NCI-H2227 (cell line): ENCODE results near the gene TXLNG.

Experiments
- DNase-seq: peaks from one replicate; lab custom pipeline; 2025; ENCODE audit not compliant: unreplicated experiment; lab: John Stamatoyannopoulos, UW

TXLNG gene

GRCh38 chrX:16785247-16786138 lies 773 bp upstream of the TXLNG start:
- peak; percentile 55 for DNase-seq

DNA sequence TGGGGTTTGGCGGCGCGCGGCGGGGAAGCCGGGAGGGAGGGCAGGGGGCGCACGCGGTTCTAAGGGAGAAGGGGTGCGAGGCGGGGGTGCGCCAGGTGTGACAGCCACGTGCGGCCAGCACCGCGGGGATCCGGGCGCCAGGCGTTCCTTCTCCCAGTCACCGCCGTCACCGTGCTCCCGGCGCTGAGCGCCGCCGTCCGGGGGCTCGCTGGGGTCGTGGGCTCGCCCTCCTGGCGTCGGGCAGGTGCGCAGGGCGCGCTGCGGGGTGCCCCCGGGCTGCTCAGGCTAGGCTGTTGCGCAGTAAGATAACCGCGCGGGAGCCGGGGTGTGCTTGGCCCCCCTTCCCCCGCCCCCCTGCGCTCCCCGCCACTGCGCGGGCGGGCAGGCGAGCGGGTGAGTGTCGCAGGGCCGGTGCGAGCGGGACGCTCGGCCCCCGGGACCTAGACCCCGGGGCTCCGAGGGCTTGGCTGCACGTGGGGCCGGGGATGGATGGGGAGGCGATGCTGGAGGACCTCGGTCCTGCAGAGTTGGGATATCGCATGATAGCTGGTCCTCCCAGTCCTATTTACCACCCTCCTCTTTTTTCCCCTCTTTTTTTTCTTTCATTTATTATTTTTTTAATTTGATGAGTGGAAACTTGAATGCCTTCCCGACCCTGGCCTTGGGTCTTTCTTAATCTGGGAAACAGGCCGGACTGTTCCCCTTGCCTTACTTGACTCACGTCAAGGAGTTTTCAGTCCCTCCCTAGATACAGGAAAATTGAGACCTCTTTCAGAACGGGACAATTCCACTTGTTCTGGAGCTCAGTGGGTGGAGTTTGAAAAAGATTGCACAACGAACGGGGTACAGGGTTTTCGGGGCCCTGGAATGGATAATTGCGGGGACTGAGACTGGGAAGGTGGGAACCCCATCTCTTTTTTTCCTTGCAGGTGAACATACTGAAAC lies 797 bp downstream of the TXLNG start:
- DNase-seq: peak; percentile 53

DNA sequence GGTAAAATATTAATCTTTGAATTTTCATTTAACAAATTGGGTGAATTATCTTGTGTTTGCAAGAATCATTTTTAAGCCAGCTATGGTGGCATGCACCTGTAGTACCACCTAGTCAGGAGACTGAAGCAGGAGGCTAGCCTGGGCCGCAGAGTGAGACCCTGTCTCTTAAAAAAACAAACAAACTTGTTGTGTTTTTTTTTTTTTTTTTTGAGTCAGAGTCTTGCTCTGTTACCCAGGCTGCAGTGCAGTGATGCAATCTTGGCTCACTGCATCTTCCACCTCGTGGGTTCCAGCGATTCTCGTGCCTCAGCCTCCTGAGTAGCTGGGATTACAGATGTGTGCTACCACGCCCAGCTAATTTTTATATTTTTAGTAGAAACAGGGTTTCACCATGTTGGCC lies 2.2 kb downstream of the TXLNG start:
- DNase-seq: no peak

DNA sequence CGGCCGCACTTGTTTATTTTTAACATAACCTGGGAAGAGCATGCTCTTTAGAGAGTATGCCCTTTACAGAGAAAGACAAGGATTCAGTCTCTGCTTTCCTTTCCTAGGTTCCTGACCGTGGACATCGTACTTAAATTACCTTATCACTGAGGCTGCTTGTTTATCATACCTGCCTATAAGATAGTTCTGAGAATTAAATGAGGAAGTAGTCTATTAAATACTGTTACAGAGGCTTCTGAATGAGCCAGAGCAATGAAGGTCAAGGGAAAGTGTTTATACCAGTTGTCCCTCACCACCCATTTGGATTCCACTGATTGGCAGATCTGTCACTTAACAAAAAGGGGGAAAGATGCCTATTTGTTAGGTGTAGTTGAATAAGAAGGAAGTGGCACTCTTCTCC lies 10.0 kb downstream of the TXLNG start:
- DNase-seq: no peak

- no peak for DNase-seq
These were observed 11.1 kb downstream of the TXLNG start for GRCh38 chrX:16797358-16797757.

DNA sequence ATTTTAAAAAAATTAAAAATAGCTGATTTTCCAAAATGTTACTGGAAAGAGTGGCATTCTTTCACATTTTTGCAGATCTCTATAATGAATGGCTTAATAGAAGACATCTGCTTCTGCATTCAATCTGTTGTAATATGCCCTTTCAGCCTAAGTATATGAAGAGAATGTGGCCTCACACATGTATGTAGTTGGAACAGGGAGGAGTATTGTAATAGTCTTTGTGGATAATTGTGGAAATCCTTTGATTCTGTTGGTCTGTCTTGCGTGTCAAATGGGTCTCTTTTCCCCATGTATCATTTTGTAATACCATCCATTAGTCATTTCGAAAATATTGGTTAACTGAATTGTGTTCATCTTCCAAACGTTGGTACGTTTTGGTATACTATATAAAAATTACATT lies 11.6 kb downstream of the TXLNG start:
- no peak for DNase-seq

- DNase-seq: no peak
These were observed 18.7 kb downstream of the TXLNG start for GRCh38 chrX:16804923-16805464.

- no peak for DNase-seq
These were observed 21.3 kb downstream of the TXLNG start for GRCh38 chrX:16807548-16807947.

- DNase-seq: no peak
These were observed 21.8 kb downstream of the TXLNG start for GRCh38 chrX:16807976-16808542.

- no peak for DNase-seq
These were observed 28.3 kb downstream of the TXLNG start for GRCh38 chrX:16814597-16814996.

GRCh38 chrX:16819634-16820033 lies 33.4 kb downstream of the TXLNG start:
- DNase-seq: no peak

GRCh38 chrX:16822723-16823122 lies 36.5 kb downstream of the TXLNG start:
- no peak for DNase-seq

DNA sequence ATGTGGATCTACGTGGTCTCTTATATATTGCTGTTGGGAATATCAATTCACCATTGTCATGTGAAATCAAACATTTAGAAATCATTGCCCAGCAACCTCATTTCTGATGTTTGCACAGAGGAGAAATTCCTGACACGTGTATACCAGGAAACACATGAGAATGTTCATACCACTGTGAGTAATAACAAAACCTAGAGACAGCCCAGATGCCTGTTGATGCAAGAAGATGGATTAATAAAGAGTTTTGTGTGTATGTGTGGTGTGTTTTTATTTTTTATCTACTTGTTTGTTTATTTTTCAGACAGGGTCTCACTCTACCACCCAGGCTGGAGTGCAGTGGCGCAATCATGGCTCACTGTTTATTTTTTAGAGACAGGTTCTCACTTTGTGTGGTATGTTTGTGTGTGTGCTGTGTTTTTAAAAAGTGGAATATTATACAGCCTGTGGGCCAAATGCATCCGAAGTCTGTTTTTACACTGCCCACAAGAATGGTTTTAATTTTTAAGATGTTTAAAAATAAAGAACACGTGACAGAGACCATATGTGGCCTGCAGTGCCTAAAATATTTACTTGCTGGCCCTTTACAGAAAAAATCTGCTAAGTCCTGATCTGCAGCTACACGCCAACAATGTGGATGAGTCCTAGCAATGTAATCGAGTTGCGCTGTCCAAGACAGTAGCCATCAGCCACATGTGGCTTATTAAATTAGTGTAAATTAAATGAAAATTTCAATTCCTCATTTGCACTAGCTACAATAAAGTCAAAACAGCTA lies 39.2 kb downstream of the TXLNG start:
- no peak for DNase-seq

- DNase-seq: peak; percentile 62
These were observed 39.9 kb downstream of the TXLNG start for GRCh38 chrX:16826207-16826606.

- no peak for DNase-seq
These were observed 41.0 kb downstream of the TXLNG start for GRCh38 chrX:16827225-16827624.

- no peak for DNase-seq
These were observed 42.0 kb downstream of the TXLNG start for GRCh38 chrX:16828124-16828908.

DNA sequence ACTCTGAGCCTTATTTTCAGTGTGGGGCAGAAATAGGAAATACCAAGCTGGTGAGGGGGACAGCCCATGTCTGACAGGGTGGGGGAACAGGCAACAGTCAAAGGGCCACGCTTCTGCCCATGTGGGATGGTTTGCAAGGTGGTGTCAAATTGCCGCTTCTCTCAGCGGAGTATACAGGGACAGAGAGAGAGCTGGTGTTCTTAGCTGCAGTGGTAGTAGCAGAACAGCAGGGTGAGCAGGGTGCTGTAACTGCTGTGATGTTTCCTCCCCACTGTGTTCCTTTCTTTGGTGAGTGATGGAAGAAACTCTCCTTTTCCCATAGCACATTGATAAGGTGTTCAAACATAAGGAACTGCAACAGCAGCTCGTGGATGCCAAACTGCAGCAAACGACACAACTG lies 46.0 kb downstream of the TXLNG start:
- no peak for DNase-seq

GRCh38 chrX:16834806-16835205 lies 48.5 kb downstream of the TXLNG start:
- peak; percentile 22 for DNase-seq

DNA sequence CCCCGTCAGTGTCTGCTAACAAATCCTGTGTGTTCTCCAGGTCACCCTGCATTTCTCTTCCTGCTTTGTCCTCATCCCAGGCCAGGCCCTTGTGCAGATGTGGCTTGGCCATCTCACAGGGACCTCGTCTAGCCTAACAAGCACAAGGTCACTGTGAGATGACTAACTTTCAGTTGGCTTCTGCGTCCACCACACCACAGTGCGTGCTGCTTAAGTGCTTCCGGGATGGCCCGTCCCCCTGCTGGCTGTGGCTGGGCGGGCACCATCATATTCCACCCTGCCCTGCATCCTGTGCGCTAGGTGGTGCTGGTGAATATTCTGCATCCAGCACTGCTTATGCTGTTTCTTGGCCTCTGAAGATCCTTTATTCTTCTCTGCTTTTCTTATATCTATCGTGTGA lies 50.1 kb downstream of the TXLNG start:
- DNase-seq: peak; percentile 75
